Stimulated activated CD4-positive, alpha-beta T cell treated with anti-CD3 and anti-CD28 coated beads, Interleukin-4, amount 100 ng/mL, for 24 hours (primary cell): Measurements from ENCODE around the gene TSR3.

Experiments used
- DNase-seq: peaks from one replicate; pipeline ENCODE4 v3.0.0-alpha.2; 2020

TSR3 gene

DNA sequence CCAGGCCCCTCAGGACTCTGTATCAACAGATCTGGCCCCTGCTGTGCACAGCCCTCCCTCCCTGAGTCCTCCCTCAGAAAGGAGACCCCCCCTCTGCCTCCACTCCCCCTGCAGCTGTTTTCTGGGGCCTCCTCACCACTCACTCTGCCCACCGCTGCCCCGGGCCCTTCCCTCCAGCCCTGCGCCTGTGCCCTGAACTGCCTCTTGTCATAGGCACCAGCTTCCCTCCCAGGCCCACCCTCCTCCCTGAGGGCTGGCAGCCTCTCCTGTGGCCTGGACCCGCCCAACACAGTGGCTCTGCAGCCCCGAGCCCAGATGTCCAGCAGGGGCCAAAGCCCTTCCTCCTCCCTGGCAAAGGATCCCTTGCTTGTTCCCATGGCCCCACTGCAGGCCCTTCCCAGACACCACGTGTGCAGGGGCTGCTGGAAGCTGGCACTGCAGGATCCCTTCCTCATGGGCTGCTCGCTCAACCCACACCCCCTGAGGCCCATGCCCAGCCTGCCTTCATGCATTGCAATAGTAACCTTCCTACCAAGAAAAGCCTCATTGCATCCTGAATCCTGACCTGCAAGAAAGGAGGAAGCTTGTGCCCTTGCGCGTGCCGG is 25.8 kb upstream of the TSR3 start:
- DNase-seq: no peak

DNA sequence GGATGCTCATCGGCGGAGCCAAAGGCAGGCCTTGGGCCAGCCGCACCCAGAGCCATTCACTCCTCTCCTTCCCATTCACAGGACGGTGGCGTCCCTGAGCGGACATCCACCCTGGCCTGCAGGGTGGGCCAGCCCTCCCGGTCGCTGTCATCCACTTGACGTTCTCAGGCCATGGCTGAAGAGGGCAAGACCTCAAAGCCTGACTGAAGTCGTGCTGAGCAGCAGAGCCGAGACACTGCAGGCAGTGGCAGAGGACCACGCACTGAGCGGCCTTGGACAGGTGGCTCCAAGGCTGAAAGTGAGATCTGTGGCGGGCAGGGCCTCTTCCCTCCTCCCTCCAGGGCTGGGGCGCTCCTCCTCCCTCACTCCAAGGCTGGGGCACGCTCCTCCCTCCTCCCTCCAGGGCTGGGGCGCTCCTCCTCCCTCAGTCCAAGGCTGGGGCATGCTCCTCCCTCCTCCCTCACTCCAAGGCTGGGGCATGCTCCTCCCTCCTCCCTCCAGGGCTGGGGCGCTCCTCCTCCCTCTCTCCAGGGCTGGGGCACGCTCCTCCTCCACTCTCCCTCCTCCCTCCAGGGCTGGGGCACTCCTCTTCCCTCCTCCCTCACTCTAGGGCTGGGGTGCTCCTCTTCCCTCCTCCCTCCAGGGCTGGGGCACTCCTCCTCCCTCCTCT is 24.2 kb upstream of the TSR3 start:
- no peak for DNase-seq

DNA sequence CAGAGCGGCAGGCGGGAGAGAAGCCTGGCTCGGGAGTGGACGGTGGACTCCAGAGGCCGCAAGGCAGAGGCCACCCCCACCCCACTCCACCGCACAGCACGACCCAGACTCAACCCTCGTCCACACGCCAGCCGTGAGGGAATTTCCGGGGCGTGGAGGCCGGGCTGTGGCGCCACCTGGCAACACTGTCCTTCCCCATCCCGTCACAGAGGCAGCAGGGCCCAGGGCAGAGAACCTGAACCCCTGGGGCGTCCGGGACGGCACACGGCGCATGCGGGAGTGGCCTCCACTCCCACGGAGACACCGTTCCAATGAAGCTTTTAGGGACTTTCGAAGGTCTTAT is 23.6 kb upstream of the TSR3 start:
- DNase-seq: no peak

DNA sequence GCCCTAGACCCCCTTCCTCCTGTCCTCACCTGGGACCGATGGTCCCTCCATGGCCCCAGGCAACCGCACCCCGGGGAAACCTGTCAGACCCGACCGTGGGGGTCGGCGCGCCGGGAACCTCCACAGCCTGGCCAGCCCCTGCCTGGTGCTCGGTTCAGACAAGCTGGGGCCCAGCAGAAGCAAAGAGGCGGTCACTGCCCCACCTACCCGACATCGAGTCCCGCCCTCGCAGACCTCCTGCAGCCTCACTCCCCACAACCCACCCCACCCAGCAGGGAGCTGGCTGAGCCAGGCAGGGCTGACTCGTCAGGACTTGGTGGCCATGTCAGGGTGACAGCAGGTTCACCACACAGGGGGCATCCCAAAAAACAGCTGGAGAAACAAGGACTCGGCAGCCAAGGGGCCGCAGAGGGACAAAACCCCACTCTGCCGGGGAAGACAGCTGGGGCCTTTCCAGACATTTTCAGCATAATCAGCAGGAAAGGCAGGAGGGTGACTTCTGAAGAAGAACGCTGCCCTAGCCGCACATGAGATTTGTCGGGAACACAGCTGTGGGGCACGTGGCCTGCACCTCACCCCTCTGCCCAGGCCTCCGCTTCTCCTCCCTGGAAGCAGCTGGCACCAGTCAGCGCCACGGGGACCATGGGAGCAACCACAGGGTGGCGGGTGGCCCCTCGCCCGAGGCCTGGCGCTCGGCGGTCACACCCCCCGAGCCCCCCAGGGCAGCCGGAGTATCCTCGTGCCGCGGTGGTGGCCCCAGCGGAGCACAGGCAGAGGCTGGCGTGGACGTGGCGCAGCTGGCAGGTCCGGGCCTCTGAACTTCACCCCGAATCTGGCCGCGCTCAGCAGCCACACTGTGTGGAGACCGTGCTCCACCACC is 23.0 kb upstream of the TSR3 start:
- no peak for DNase-seq

DNA sequence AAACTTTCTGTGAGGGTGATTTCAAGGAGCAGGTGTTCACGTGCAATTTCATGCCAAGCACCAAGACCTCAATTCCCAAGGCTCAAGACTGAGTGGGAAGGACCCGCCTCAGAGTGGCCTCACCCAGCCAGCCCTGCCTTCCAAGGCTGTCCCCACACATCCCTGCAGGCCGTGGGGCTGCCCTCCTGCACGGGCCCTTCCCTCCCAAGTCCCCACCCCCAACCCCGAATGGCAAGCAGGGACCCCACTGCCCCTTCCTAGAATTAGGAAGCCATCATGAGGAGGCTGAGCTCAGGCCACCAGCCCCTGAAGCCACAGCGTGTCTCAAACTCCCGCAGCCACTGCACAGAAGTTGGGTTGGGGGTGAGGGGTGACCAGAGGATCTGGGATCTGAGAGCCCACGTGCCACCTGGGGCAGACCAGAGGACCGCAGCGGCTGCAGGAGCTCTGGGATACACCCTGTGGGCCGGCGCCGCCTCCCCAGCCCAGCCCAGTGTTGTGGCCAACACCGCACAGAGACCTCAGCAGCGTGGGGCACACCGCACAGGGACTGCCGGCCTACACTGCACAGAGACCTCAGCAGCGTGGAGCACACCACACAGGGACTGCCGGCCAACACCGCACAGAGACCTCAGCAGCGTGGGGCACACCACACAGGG is 20.7 kb upstream of the TSR3 start:
- no peak for DNase-seq

DNA sequence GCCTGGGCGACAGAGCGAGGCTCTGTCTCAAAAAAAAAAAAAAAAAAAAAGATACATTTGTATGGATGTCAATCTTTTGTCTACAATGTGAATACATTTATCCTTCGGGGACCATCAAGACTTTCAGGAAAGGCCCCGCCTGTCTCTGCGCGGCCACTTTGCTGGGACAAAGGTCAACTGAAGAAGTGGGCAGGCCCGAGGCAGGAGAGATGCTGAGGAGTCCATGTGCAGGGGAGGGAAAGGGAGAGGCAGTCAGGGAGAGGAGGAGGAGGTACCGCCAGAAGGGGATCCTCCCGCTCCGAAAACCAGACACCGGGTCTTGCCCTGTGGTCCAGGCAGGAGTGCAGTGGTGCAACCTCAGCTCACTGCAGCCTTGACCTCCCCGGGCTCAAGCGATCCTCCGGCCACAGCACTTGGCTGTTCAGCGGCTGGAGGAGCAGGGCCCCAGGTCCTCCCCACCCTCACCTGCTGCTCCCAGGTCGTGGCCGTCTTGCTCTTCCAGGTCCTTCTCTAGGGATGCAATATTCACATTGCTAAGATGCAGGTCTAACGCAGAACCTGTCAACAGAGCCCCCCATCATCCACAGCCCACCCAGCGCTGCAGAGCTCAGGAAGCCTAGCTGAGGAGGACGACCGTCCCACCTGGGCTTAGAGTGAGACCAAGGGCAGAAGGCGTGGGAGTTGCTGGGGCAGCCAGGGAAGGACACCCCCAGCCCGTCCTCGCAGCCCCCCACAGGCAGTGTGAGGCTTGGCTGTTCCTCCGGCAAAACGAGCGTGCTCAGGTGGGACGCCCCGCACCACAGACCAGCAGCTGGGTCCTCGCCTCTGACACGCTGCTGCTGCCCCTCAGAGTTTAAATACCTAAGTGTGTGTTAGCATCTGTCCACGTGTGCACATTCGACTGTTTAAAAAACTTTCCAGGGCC is 19.6 kb upstream of the TSR3 start:
- no peak for DNase-seq

DNA sequence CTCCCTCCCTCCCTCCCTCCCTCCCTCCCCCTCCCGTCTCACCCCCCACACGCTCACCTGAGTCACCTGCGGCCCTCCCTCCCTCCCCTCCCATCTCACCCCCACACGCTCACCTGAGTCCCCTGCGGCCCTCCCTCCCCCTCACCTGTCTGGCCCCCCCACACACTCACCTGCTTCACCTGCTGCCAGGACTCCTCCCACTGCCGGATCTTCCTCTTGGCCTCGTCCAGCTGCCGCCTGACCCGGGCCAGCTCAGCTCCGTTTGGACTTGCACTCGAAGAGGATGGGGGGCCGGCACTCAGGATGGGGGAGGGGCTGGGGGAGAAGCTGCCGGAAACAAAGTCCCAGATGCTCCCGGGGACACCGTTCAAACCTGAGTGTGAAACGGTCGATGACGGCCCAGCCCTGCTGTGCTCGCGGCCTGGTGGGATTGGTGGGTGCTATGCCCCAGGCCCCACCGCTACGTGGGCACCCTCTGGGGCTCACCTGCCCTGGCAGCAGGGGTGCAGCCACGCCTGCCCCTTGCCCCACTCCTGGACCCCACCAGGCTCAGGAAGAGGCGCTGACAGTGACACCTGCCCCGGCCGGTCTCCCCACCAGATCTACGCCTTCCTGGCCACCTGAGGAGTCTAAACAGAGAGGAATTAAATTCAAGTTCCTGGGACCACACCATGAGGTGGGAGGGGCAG is 16.0 kb upstream of the TSR3 start:
- no peak for DNase-seq

DNA sequence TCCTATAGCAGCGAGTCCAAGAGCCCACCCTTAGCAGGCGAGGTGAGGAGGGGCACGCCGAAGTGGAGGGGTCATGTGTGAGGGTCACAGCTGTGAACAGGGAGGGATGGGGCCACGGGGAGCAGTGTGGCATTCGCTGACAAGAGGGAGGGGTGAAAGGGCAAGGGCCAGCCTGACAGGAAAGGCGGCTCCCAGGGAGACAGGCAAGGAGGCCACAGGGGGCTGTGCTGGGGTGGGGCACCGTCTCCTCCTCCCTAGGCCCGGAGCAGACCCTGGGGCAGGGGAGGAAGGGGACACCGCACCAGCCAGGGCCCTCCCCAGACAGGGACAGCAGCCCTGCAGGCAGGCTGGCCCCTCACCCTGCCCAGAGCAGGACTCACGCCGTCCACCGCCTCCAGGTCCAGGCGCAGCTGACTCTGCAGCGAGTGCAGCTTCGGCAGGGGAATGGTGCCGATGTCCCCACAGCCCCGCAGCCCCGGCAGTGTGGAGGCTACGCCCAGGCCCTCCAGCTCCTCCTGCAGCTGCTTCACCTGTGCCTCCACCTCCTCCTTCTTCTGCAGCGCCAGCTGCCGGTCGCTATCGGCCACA is 15.1 kb upstream of the TSR3 start:
- DNase-seq: no peak

DNA sequence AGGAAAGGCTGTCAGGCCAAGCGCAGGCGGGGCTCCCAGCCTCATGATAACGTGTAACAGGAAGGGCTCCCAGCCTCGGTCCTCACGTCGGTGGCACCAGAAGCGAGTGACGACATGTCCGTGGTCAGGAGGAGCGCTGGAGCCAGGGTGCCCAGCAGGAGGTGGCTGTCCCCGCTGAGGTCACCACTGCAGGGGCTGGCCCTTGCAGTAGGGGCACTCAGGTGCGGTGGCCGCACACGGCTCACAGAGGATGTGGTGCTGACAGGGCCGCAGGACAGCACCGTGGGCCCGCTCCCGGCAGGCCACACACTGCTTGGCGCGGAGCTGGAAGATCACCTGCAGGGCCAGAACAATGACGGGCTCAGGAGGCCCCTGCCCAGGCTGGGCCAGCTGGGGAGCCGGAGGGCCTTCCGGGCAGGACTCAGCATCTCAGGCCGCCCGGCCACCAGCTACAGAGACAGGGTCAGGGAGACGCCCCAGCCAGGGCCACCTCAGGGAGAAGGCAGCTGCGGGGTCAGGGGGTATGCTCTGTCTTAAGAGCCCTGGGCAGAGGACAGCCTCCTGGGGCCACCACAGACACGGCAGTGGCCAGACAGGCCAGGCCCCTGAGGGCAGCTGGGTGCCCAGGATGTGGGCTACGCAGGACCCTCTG is 14.5 kb upstream of the TSR3 start:
- DNase-seq: no peak

DNA sequence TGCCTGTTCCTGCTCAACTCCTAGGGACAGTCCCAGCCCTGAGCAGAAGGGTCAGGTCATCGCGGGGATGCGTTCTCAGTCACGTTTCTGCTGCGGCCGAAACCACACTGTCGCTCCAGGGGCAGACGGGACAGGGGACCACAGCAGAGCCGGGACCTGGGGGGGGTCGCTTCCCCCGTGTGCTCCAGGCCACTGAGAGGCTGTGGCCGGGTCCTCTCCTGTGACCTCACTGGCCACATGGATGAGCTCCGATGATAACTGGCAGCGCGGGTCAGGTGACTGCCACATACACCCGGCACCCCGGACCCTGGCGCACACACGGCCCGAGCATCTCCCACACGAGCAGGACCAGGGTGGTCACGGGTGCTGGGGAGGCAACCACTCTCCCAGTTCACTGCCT is 12.8 kb upstream of the TSR3 start:
- DNase-seq: no peak

DNA sequence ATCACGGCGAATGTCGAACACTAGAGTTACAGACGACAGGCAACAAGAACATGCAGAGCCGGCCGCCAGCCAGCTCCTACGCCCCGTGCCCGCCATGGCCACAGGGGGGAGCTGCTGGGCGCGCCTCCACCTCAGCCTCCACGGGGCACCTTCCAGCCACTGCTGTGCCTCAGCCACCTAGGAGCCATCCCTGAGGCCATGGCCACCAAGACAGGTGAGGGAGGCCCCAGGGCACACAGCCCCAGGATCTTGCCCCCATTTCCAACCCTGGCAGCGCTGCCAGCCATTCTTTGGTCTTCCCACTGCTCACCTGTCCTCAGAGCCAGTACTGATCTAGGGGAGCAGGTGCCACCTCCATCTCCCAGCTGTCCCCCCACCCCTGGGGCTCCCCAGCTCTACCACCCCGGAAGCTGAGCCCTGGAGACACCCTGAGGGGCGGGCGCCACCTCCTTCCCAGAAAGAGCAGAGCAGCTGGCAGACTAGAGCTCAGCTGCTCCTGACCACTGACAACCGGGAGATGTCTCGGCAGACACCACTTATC is 11.9 kb upstream of the TSR3 start:
- DNase-seq: peak; percentile 72

DNA sequence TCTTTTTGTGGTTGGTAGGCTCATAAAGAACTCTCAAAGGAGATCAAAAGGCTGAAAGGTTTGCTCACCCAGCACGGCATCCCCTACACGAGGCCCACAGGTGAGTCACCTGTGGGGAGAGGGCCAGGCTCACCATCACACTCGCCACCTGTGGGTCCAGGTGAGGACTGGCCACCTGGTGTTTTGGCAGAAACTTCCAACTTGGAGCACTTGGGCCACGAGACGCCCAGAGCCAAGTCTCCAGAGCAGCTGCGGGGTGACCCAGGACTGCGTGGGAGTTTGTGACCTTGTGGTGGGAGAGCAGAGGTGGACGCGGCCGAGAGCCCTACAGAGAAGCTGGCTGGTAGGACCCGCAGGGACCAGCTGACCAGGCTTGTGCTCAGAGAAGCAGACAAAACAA is 11.1 kb upstream of the TSR3 start:
- no peak for DNase-seq

DNA sequence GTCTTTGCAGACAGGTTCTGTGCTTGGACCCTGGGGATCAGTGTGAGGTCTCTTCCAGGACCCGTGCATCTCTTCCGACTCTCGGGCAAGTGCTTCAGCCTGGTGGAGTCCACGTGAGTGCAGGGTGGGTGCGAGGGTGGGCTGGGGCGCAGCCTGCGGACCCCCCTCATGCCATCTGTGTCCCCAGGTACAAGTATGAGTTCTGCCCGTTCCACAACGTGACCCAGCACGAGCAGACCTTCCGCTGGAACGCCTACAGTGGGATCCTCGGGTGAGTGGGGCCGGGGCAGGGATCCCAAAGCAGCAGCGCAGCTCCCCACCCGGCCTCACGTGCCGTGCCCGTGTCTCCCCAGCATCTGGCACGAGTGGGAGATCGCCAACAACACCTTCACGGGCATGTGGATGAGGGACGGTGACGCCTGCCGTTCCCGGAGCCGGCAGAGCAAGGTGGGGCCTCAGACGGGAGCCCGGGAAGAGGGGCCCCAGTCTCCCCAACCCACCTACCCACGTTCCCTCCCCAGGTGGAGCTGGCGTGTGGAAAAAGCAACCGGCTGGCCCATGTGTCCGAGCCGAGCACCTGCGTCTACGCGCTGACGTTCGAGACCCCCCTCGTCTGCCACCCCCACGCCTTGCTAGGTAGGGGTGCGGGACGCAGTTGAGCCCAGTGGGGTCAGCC is 10.1 kb upstream of the TSR3 start:
- no peak for DNase-seq

DNA sequence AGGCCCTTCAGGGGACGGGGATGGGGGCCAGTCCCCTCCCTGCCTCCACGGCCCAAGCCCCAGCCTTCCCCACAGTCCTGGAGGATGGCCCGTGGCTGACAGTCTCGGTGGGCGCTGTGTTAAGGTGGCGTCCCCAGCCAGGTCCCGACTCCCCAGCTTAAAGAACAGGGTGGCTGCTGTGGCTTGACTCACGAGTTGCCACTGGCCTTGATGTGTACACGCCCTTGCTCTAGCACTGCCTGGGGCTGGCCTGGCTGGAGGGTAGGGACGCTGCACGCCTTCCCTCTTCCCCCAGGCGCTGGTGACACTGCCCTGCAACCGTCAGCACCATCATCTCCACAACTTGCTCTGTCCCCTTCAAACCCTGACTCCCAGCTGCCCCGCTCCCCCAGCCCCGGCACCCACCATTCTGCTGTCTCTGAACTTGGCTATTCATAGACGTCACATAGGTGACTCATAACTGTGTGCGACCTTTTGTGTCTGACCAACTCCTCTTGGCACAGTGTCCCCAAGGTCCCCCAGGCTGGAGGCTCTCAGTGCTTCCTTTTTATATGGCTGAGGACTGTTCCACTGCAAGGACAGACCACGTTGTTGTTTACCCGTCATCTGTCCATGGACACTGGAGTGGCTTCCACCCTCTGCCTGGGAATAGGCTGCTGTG is 6.4 kb upstream of the TSR3 start:
- no peak for DNase-seq

DNA sequence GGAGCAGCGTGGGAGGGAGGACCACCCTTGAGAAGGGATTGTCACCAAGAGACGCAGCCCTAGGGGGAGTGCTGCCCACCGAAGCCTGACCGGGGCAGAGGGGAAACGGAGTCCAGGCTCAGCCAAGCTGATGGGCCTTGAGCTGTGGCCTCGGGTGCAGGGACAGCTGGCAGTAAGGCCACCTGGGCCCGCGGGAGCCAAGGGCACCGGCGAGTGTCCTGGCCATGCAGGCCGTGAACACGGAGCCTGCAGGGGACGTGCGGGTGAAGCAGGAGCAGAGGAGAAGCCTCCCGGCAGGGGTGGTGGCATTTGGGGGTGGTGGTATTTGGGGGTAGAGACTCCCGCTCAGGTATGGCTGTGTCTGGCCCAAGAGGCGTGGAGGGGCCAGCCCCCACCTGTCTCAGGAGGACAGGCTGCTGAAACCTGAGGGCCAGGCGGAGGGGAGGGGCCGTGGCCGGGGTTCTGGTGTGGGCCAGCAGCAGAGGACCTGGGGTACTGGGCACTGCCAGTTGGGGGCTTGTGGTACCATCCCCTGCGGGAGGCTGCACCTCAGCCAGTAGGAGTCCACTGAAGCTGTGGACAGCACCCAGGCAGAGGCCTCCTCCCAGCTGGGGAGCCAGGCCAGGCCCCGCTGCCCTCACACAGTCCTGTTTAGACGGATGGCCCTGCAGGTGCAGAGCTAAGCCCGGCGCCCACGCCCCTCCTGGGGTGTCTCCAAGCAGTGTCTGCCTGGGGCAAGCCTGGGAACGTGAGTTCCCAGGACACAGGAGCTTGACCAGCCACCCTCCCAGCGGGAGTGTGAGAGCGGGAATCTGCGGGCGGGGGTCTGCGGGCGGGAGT is 4.6 kb upstream of the TSR3 start:
- no peak for DNase-seq

DNA sequence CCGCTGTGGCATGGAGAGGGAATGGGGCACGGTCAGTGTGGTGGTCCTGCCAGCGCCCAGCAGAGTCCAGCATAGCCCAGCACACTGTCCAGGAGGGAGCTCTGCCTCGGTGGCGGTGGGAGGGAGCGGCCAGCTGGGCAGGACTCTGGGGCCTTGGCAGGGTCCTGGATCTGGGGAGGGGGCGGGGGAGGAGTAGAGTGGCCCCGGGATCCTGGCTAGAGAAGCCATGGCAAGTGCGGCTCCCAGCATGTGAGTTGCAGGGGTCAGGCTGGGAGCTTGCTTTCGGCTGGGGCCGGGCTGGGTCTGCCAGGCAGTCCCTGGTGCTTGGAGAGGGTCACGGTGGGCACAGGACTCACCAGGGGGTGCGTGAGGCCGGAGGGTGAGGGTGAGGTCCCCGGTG is 3.9 kb upstream of the TSR3 start:
- DNase-seq: no peak

DNA sequence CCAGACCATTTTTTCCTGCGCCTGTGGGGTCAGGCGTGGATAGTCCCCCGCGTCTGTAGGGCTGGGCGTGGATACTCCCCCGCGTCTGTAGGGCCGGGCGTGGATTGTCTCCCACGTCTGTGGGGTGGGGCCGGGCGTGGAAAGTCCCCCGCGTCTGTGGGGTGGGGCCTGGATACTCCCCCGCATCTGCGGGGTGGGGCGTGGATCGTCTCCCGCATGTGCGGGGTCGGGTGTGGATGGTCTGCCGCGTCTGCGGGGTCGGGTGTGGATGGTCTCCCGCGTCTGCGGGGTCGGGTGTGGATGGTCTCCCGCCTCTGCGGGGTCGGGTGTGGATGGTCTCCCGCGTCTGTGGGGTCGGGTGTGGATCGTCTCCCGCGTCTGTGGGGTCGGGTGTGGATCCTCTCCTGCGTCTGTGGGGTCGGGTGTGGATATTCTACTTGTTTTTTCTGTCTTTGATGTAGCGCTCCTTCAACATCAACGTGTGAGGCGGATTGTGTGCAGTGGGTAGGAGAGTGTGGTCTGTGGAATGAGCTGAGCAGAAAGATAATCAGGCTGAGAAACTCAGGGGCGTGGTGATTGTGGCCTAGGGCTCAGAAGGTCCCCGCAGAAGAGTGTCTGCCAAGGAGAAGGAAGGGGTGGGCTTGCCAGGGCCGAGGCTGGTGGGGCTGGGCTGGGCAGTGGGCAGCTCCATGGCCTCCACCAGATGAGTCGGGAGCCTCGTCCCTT is 3.3 kb upstream of the TSR3 start:
- DNase-seq: no peak

DNA sequence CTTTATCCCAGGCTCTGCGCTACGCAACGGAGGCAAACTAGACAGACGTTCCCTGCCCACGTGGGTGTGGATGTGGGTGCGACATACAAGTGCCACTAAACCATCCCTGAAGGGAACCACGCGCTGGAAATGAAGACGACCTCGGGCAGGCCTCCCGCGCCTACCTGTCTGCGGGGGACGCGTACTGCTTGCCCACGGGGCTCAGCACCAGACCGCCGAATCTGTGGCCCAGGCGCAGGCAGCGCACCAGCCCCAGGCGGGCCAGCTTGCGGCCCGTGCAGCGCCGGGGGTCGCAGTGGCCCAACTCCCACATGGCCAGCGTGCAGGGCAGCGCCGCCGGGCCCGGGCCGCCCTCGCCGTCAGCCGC is 480 bp downstream of the TSR3 start:
- no peak for DNase-seq
